ENCODE results near the gene RUNX1. TPM values are rescaled to one million over a fixed set of nuclear protein-coding genes. Genes with fewer than 3 reads are reported as not detected.

The RUNX1 gene
- total RNA-seq, 1 donor from 2014 or later, result 92.1 TPM

- peak overlapping the region; percentile 33 for H3K4me3 Mint-ChIP-seq
- intact Hi-C loops (cut with micrococcal nuclease), result loop anchor here (1.0 kb wide), 3 partner anchors 19 to 138 kb away; no protein-coding TSS in a partner anchor
- H3K27me3 Mint-ChIP-seq, result no peaks in the 10 kb centered on the region
- TF ChIP-seq, protein P1, sequence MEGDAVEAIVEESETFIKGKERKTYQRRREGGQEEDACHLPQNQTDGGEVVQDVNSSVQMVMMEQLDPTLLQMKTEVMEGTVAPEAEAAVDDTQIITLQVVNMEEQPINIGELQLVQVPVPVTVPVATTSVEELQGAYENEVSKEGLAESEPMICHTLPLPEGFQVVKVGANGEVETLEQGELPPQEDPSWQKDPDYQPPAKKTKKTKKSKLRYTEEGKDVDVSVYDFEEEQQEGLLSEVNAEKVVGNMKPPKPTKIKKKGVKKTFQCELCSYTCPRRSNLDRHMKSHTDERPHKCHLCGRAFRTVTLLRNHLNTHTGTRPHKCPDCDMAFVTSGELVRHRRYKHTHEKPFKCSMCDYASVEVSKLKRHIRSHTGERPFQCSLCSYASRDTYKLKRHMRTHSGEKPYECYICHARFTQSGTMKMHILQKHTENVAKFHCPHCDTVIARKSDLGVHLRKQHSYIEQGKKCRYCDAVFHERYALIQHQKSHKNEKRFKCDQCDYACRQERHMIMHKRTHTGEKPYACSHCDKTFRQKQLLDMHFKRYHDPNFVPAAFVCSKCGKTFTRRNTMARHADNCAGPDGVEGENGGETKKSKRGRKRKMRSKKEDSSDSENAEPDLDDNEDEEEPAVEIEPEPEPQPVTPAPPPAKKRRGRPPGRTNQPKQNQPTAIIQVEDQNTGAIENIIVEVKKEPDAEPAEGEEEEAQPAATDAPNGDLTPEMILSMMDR (IDR thresholded peaks at IDR 0.05), result no peak
- CTCF ChIA-PET, result interaction anchor here (0.7 to 1.6 kb wide), 8 partner anchors 10 to 281 kb away, joined by 3 to 10 read pairs (median 6); no protein-coding TSS in a partner anchor
- H3K36me3 Mint-ChIP-seq (ENCODE audit: low read depth), result peaks cover 20% of the 10 kb centered on the region
- ATAC-seq (ENCODE audit: low read depth) (no peak), DNase-seq (no peak)
- peak overlapping the region; percentile 98 for H3K27ac Mint-ChIP-seq
- peaks cover 69% of the 10 kb centered on the region for H3K4me1 Mint-ChIP-seq
- POLR2A ChIA-PET, result interaction anchor here (0.6 to 6.0 kb wide), 14 partner anchors 12 to 221 kb away, joined by 3 to 101 read pairs (median 6); partner anchors contain the start of gene RUNX1
- peaks cover 2% of the 10 kb centered on the region for H3K9me3 Mint-ChIP-seq
Observed at GRCh38 chr21:35026153-35026500, 23.0 kb downstream of the RUNX1 start.

DNA sequence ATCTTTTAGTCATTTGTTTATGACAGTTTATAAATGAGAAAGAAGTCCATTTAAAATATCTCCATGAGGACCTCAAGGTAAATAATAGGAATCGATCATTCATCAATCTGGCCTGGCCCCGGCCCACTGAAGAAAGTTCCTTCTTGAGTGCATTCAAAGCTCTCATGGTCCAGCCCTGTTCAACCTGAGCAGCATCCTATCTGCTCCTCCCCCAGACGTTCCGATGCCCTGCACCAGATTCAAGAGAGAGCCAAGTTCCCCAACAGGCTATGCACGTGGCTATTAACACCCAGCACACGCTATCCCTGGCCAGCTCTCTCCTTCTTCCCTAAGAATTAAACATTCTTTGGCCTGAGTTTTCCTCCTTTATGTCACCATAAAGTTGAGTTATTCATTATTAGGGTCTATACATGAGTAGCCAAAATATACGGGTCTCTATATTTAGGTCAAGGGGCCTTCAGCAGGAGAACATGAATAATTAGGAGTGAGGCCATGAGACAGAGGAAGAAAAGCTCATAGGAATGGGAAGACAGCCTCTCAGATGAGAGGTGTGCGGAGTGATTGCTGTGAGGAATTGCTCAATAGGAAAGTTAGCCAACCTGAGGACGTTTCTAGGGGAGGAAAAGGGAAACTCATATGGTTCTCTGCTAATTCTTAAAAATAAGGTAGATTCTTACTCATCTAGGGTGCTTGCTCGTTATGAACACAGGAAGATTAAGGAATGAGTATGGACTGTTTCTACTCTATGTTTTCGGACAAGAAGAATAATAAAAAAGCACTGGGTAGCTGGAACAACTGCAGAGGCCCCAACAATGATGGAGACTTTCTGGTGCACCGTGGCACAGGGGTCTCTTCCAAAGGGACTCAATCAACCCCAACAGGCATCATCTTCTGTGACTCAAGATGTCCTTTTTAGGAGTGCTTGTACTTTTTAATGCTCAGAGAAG lies 23.6 kb downstream of the RUNX1 start:
- no peak for DNase-seq
- peaks cover 18% of the 10 kb centered on the region for H3K36me3 Mint-ChIP-seq (ENCODE audit: low read depth)
- H3K4me1 Mint-ChIP-seq, result peaks cover 69% of the 10 kb centered on the region
- intact Hi-C loops (cut with micrococcal nuclease), result loop anchor here (1.0 kb wide), 3 partner anchors 20 to 137 kb away; no protein-coding TSS in a partner anchor
- ChIA-PET POLR2A (interaction anchor here (0.9 to 6.0 kb wide), 12 partner anchors 13 to 164 kb away, joined by 3 to 101 read pairs (median 8); partner anchors contain the start of gene RUNX1), CTCF (interaction anchor here (1.3 to 1.6 kb wide), 7 partner anchors 20 to 375 kb away, joined by 4 to 10 read pairs (median 6); no protein-coding TSS in a partner anchor)
- peak overlapping the region; percentile 98 for H3K27ac Mint-ChIP-seq
- TF ChIP-seq, protein P1 (IDR thresholded peaks at IDR 0.05), result no peak
- no peak for ATAC-seq (ENCODE audit: low read depth)
- H3K4me3 Mint-ChIP-seq, result peak overlapping the region; percentile 33
- peaks cover 2% of the 10 kb centered on the region for H3K9me3 Mint-ChIP-seq
- H3K27me3 Mint-ChIP-seq, result no peaks in the 10 kb centered on the region

DNA sequence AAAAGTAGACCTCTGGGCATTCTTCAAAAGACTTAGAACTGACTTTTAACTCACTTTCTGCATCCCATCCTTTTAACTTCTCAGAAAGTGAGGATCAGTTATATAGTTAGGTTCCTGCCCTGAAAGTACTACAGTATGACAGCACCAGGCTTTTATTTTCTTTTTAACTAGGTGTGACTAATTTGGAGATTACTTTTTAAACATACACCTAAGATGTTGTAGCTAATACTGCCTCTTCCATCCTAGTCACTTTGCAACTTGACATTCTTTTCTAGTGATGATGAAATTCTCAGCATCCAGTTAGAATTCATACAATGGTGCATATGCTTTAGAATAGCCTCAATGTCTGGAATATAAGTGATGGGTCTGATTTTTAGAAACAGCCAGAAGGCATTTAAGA lies 24.6 kb downstream of the RUNX1 start:
- CTCF ChIA-PET, result interaction anchor here (1.6 kb wide), 1 partner anchor 376 kb away, joined by 4 read pairs; no protein-coding TSS in a partner anchor
- H3K4me3 Mint-ChIP-seq, result no peak overlapping the region
- ATAC-seq (ENCODE audit: low read depth) (no peak), DNase-seq (no peak)
- H3K27ac Mint-ChIP-seq, result no peak overlapping the region
- H3K27me3 Mint-ChIP-seq, result no peaks in the 10 kb centered on the region
- intact Hi-C loops (cut with micrococcal nuclease), result no loop called here
- TF ChIP-seq, protein P1 (IDR thresholded peaks at IDR 0.05), result no peak
- H3K9me3 Mint-ChIP-seq, result peaks cover 2% of the 10 kb centered on the region
- POLR2A ChIA-PET, result interaction anchor here (0.6 to 6.0 kb wide), 2 partner anchors 21 to 138 kb away, joined by 4 to 101 read pairs; partner anchors contain the start of gene RUNX1
- H3K36me3 Mint-ChIP-seq (ENCODE audit: low read depth), result peaks cover 15% of the 10 kb centered on the region
- peaks cover 73% of the 10 kb centered on the region for H3K4me1 Mint-ChIP-seq

GRCh38 chr21:35024071-35024420 lies 25.1 kb downstream of the RUNX1 start:
- DNase-seq (no peak), ATAC-seq (ENCODE audit: low read depth) (no peak)
- peaks cover 2% of the 10 kb centered on the region for H3K9me3 Mint-ChIP-seq
- TF ChIP-seq, protein P1 (IDR thresholded peaks at IDR 0.05), result no peak
- no peaks in the 10 kb centered on the region for H3K27me3 Mint-ChIP-seq
- no peak overlapping the region for H3K4me3 Mint-ChIP-seq
- ChIA-PET POLR2A (interaction anchor here (0.6 kb wide), 1 partner anchor 137 kb away, joined by 4 read pairs; no protein-coding TSS in a partner anchor), CTCF (interaction anchor here (1.6 kb wide), 1 partner anchor 377 kb away, joined by 4 read pairs; no protein-coding TSS in a partner anchor)
- no peak overlapping the region for H3K27ac Mint-ChIP-seq
- H3K4me1 Mint-ChIP-seq, result peaks cover 75% of the 10 kb centered on the region
- H3K36me3 Mint-ChIP-seq (ENCODE audit: low read depth), result peaks cover 19% of the 10 kb centered on the region
- intact Hi-C loops (cut with micrococcal nuclease), result no loop called here

Measured in activated B cell treated with CpG ODN at 0.5 μM for 24 hours (primary cell).